GM19238 (cell line): ENCODE measurements around the gene EMSY.
"Not testable (repeated sequence)": the region's sequence is repeated elsewhere in the genome, so short reads cannot be mapped to it uniquely, and the experiment has no call there.

Source experiments
- DNase-seq: peaks from one replicate; pipeline ENCODE4 v3.0.0; 2011; ENCODE audit warnings: low spot score; ENCODE audit not compliant: insufficient read length

The EMSY gene

DNA sequence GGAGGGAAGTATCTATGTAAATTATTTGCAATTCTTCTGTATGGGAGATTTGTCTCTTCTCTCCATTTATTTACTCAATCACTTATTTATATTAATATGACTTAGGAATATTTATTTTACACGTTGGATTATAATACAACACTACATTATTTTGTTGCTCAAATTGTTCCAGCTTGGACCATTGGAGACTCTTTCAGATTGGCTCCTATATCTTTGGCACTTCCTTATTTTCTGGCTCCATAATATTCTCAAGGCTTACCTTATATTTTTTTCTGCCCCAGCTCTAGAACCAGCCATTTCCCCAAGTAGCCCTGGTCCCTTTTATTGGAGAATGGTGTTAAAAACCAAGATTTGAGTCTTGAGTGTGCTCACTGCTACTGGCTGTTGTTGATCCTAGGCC, 123.8 kb downstream of the EMSY start:
- no peak for DNase-seq

DNA sequence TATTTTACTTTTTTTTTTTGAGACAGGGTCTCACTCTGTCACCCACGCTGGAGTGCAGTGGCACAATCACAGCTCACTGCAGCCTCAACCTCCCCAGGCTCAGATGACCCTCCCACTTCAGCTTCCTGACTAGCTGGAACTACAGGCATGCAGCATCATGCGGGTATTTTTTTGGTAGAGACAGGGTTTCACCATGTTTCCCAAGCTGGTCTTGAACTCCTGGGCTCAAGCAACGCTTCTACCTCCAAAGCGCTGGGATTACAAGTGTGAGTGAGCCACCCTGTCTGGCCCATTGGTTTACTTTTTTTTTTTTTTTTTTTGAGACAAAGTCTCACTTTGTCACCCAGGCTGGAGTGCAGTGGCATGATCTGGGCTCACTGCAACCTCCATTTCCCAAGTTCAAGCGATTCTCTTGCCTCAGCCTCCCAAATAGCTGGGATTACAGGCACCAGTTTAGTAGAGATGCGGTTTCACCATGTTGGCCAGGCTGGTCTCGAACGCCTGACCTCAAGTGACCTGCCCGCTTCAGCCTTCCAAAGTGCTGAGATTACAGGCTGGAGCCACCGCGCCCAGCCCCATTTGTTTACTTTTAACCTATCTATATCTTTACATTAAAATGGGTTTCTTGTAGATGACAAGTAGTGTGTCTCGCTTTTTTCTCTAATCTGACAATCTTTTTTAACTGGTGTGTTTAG, 127.5 kb downstream of the EMSY start:
- DNase-seq = not testable (repeated sequence)

DNA sequence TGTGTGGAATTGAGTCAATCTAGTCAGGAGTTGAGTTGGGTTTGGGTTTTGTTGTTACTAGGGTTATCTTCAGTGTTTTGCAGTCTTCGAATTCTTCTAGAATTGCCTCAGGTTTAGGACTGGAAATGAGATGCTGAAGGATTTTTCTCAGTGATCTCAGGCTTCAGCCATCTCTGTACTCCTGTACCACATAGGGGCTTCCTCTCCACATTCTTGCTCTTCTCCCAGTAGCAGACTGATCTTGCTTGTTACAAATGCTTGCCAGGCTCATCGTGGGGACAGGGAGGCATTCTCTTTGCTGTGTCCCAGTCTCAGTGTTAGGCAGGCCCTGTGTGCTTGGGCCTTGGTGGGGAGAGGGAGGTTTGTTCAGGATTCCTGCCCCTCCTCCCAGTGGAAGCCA, 129.6 kb downstream of the EMSY start:
- DNase-seq = no peak

DNA sequence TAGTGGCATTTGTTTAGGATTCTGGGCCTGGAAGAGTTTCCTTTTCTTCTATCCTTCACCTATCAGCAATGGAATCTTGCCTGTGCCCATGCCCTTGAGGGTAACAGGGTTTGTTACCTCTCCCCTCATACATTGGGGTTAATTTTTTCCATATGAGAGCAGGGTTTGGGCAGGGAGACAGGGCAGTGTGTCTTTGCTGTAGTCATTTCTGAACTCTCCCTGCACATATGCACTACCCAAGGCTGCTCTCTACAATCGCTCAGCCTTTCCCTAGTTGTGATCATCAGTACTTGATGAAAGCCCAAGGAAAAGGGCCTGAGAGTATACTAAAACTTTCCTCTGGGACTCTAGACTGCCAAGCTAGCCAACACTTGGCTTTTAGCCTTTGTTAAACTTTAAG, 130.1 kb downstream of the EMSY start:
- DNase-seq = no peak

DNA sequence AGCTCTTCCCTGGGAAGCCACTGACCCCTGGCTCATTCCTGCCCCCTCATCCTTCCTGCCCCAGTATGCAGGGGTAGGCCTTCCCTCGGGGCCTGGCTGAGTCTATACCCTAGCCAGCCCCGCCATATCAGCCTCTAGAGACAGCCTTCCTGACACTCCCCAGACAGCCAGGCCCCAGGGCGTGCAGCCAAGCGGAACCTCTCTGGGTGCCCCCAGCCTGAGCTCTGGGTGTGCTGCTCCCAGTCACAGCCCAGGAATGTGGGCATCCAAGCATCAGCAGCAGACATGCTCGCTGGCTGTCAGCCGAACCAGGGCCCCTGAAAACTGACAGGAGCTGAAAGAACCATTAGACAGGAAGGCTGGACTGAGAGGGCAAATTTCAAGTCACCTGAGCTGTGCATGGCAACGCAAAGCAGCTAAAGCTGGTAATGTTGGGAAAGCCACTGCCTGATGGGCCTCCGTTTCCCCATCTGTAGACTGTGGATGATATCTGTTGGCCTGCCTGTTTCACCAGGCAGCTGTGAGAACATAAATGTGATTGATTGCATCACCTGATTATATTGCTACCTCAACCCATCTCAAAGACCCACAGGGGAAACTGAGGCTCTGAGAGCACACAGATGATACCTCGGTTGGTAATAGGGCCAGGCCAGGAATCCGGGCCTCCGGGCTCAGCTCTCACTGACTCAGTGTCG, 132.6 kb downstream of the EMSY start:
- no peak for DNase-seq

DNA sequence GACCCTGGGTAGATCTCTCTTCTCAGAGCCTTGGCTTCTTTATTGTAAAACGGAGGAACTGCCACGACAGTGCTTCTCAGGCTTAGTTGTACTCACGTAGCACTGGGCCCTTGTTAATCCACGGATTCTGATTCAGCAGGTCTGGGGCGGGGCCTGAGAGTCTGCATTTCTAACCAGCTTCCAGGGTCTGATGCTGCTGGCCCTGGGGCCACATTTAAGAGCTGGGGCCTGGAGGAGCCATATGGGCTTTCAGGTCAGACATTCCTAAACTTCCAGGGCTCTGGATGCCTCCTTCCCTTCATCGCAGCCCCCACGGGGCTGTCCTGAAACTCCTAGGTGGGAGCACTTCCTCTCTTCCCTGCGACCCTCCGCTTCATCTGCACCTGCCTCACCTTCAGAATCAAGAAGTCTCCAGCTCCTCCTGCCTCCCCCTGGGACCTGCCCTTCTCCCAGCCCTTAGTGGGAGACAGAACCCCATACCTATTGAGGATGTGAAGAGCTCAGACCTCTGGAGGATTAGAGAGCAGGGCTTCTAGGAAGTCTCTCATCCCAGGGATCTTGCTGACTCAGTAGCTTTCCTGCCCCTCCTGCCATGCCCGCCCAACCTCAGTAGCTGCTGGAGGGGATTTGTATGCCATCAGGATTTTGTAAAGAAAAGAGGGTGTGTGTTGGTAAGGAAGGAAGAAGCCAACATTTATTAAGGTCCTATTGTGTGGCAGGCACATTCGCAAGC, 133.3 kb downstream of the EMSY start:
- no peak for DNase-seq

DNA sequence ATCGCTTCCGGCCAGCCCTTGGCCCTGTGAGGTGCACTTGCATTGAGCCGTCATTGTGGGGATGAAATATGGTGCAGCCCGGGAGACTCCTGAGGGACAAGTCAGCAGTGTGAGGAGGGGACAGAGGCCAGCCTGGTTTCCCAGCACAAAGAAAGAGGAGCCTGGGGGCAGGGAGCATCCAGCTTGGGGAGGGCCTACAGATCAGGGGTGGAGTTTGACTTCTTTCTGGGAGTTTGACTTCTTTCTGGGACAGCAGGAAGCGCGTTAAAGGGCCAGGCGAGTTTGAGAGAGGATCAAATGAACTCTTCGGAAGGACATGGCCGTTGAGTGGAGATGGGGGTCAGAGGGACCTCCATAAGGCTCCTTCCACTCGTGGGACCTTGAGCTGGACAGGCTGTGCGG, 133.8 kb downstream of the EMSY start:
- no peak for DNase-seq

DNA sequence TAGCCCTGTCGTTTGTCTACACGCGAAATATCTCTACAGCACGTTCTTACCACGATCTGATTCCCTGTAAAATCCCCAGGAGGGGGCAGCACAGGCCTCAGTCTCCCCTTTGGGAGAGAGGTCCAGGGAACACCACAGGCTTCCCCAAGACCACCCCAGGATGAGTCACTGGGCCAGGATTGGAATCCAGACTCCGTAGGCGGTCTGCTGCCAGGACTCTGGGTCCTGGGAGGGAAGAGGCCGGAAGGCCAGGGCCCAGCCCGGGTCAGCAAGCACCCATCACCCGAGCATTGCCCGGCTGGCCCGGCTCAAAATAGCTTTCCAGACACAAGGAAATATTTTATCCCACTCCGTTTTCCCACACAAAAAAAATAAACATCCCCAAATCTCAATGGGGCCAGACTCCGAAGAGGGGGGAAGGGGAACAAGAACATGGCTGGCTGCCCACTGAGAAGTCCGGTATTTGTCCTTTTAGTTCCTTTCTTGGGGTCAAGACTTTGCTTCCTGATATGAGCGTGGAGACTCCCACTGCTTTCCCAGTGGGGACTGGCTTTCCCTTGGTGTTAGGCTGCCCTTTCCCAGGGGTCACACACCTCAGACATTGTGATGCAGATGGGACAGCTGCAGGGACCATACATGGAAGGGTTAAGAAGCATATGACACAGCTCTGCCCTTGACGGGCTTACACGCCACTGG, 134.4 kb downstream of the EMSY start:
- DNase-seq = no peak

DNA sequence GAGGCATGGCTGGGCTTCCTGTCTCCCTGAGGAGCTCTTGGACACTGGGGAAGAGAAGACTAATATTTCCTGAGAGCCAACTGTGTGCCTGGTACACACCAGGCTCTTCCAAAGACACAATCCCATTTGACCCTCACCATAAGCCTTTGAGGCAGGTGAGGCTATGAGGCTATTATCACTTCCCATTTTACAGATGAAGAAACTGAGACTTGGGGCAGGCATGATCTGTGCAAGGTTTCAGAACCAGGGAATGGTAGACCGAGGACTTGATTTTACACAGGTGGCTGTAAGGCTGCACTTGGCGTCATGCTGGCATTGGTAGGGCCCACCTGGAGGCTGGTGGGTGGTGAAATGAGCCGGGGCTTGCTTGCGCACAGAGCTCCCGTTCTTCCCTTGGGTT, 134.9 kb downstream of the EMSY start:
- DNase-seq = no peak

DNA sequence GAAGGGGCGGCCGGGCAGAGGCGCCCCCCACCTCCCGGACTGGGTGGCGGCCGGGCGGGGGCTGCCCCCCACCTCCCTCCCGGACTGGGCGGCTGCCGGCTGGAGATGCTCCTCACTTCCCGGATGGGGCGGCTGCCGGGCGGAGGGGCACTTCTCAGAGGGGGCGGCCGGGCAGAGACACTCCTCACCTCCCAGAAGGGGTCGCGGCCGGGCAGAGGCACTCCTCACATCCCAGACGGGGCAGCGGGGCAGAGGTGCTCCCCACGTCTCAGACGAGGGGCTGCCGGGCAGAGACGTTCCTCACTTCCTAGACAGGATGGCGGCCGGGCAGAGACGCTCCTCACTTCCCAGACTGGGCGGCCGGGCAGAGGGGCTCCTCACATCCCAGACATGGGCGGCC, 137.7 kb downstream of the EMSY start:
- not testable (repeated sequence) for DNase-seq

DNA sequence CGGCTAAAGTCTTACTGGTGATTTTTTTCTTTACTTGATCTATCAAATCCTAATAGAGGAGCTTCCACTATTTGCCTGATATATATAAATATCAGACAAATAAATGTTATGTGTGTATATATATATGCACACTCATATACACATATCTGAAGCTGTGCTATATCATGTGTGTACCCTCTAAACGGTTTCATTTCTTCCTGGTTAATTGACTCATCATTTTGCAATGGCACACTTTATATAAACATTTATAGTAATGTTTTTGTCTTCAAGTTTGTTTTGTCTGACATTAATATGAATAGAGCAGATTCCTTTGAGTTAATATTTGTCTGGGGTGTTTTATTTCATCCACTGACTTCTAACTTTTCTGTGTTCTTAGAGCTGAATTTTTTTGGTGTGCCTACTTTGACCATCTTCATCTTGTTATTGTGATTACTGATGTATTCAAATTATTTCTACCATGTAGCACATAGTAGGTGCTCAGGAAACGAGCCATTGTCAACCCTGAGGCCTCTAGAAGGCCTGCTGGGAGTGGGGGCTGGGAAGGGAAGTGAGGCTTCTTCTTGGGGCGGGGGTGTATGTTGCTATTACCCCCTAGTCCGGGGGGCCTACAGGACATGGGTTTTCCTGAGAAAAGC, 143.1 kb downstream of the EMSY start:
- no peak for DNase-seq

DNA sequence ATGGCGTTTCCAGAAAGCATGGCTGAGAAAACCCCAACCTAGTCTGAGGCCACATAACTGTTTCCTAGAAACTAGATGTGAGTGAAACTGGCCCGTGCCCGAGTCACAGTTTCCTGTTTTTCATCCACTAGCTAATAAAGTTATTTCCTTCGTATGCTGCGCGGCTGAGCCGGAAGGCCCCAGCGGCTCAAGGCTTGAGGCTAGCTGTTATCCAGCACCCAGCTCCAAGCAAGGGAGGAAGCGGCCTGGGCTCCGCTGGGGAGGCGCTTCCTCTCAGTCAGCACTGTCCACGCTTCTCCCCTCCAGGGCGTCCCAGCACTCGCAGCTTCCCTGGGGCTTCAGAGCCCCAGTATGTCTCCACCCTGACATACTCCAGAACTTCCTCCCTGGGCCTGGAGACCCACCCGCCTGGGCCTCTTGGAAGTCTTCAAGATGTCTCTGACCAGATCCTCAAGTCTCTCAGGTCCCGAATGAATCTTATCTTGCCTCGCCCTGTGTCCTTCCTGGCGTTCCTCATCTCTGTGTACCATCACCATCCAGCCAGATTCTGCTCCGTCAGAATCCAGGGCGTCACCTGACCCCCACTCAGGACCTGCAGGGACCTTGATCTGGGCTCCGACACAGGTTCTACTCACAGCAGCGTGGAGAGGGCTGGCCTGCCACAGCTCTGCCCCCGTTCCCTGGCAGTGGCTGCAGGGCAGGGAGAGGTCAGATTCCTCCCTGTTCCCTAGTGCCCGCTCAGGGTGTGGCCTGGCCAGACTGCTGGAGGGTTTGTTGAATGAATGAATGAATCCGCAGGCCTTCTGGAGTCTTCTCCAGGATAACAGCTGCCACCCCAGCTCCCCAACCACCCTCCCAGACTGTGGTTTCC, 143.9 kb downstream of the EMSY start:
- no peak for DNase-seq

DNA sequence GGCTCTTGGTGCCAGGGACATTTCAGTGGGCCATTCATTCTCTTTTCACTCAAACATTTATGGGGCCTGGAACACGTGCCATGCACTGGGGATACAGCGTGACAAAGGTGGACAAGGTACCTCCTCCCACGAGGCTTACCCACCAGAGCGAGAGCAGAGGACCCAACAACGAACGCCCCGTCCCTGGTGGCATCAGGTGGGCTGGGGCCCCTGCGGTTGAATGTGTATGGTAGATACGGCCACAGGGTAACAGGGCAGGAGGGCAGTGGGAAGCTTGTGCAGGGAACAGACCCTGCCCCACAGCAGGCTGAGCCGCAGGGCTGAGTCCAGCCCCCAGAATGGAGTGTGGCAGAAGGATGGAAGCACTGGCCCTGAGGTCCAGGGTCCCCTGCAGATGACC, 144.7 kb downstream of the EMSY start:
- DNase-seq = no peak

DNA sequence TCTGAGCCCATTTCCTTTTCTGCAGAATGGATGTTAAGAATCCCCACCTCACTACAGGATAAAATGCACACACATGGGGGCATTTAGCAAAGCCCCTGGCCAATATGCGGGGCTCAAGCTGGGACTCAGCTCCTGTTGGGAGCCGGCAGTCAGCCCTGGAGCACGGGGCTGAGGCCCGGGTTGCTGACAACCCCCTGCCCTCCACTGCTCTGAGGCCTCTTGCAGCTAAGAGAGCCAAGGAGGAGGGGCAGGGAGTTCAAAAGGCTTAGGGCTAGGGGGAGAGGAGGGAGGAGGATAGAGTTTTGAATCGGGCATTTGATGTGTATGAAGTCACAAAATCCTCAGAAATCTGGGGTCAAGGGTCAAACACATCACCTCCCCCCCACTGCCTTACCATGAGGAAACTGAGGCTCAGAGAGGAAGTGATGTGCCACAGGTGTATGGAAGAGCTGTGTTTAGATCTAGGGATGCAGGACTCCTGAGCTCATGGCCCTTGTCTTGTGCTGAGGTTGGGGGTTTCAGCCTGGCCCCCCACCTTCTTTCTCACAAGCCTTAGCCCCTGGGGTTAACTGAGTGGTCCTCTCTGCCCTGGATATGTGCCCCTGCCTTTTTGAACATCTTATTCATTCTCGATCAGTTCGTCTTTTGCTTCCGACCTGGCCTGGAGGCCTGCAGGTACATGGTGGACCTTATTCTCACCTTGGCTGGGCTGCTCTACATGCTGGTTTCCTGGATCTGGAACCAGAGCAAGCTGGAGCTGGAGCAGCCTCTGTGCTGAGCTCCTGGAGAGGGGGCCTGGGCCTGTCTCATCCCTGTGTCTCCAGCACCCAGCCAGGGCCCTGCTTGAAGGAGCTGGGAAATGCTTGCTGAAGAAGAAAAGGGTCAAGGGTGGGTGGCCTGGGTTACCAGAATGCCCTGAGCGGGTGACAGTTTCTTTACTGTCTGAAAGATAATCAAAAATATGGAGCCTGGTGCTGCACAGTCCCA, 145.4 kb downstream of the EMSY start:
- no peak for DNase-seq

DNA sequence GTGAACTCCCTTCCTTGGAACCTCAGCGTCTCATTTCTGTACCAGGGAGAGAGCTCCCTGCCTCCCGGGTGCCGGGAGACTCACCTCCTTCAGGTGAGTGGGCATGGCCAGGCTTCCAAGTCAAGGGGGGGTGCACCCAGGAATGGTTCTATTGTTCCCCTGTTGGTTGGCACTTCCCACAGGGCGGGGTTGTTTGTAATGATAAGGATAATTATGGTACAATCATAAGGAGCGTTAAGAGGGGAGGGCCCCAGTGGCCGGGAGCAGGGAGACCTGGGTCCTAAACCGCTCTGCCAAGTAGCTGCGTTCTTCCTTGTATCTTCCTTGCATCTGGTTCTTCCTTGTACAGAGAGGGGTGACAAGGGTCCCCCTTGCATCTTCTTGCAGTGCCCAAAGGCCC, 146.6 kb downstream of the EMSY start:
- no peak for DNase-seq

DNA sequence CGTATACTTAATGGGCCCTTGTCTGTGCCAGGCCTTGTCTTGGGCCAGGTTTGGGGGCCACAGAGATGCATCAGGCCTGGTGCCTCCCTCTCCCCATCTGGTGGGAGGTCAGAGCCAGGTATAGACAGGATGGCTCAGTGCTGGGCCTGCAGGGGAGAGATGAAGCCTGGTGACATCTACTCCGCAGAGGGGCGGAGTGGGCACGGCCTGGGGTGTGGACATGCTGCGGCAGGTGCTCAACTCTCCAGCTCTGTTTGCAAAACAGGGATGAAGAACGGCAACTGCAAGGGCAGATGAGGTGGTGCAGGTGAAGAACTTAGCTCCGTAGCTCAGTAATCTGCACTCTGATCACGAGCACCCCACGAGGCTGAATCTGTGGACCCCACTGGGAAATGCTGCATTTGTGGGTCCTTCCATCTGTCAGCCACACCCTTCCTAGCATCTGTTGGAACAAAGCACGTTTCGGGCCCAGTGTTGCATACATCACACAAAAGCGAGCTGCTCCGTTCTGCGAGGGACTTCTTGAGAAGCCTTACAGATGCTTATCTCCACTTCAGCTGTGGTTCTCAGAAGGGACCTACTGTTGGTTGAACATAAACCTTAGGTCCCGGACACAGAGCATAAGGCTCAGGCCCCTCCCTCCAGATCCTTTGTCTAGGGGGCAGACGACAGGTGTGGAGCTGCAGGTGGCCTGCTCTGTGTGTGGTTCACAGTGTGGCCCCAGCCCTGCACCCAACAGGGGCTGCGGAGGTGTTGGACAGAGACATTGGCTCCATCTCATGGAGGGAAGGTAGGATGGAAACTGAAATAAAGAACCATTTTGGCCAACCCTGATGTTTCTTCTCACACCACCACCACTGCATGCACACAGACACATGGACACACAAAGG, 147.5 kb downstream of the EMSY start:
- DNase-seq = no peak

DNA sequence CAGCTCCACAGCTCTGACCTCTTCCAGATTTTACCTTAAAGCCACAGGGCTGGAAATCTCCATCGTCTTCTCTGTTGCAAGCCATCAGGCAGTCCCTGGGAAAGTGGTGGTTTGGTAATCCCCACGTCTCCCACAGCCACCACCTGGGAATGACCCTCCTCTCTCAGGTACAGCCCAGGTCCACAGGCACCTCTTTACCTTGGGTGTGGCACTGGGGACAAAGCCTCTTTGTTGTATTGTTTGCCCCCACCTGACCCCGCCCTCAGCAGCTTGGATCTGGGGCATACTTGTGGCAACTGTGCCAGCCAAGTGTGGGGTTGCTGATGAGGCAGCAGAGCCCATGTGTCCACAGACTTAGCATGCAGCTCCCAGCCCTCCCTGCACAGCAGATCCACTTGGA, 148.1 kb downstream of the EMSY start:
- DNase-seq = no peak

DNA sequence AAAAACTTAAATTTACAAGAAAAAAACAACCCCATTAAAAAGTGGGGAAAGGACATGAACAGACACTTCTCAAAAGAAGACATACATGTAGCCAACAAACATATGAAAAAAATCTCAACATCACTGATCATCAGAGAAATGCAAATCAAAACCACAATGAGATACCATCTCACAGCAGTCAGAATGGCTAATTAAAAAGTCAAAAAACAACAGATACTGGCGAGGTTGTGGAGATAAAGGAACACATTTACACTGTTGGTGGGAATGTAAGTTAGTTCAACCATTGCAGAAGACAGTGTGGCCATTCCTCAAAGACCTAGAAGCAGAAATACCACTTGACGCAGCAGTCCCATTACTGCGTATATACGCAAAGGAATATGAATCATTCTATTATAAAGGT, 150.3 kb downstream of the EMSY start:
- not testable (repeated sequence) for DNase-seq
